HG03460 (cell line): Measurements from ENCODE around the gene PDE7B.

Source experiments
- ATAC-seq: cut with Tn5 transposase; IDR thresholded peaks from one replicate; pipeline ENCODE4 v1.9.1; 2021; ENCODE audit not compliant: unreplicated experiment

The PDE7B gene

GRCh38 chr6:136020691-136021090, 169.2 kb downstream of the PDE7B start:
- ATAC-seq = no peak

- ATAC-seq = no peak
Measured at GRCh38 chr6:136022224-136022874, 170.8 kb downstream of the PDE7B start.

GRCh38 chr6:136024711-136025110, 173.2 kb downstream of the PDE7B start:
- no peak for ATAC-seq

GRCh38 chr6:136025736-136026135, 174.2 kb downstream of the PDE7B start:
- no peak for ATAC-seq

GRCh38 chr6:136030131-136030530, 178.6 kb downstream of the PDE7B start:
- no peak for ATAC-seq

- ATAC-seq = no peak
Measured at GRCh38 chr6:136031982-136032381, 180.5 kb downstream of the PDE7B start.

GRCh38 chr6:136033416-136033815, 181.9 kb downstream of the PDE7B start:
- no peak for ATAC-seq

- ATAC-seq = no peak
Measured at GRCh38 chr6:136034422-136034821, 182.9 kb downstream of the PDE7B start.

GRCh38 chr6:136035378-136036070, 184.0 kb downstream of the PDE7B start:
- ATAC-seq = no peak

- ATAC-seq = no peak
Measured at GRCh38 chr6:136036071-136036380, 184.5 kb downstream of the PDE7B start.

- no peak for ATAC-seq
Measured at GRCh38 chr6:136036601-136037000, 185.1 kb downstream of the PDE7B start.

GRCh38 chr6:136037242-136037875, 185.9 kb downstream of the PDE7B start:
- no peak for ATAC-seq

- ATAC-seq = no peak
Measured at GRCh38 chr6:136037876-136038460, 186.5 kb downstream of the PDE7B start.

- no peak for ATAC-seq
Measured at GRCh38 chr6:136038531-136038930, 187.0 kb downstream of the PDE7B start.

- no peak for ATAC-seq
Measured at GRCh38 chr6:136039185-136039584, 187.7 kb downstream of the PDE7B start.

GRCh38 chr6:136050475-136050874, 199.0 kb downstream of the PDE7B start:
- no peak for ATAC-seq

- ATAC-seq = no peak
Measured at GRCh38 chr6:136051140-136051775, 199.8 kb downstream of the PDE7B start.

- no peak for ATAC-seq
Measured at GRCh38 chr6:136052031-136052430, 200.5 kb downstream of the PDE7B start.

- ATAC-seq = no peak
Measured at GRCh38 chr6:136058852-136059251, 207.4 kb downstream of the PDE7B start.

- ATAC-seq = no peak
Measured at GRCh38 chr6:136059308-136059707, 207.8 kb downstream of the PDE7B start.

- ATAC-seq = no peak
Measured at GRCh38 chr6:136060052-136060451, 208.6 kb downstream of the PDE7B start.

GRCh38 chr6:136060759-136061158, 209.3 kb downstream of the PDE7B start:
- ATAC-seq = no peak
